GM23248 (cell line): ENCODE results near the gene TSPYL4.

Experiments
- EZH2 ChIP-seq: fragments of 200-600 bp; sonication (generic); IDR thresholded peaks from 2 replicates; pipeline ENCODE4 v1.6.1; 2018; ENCODE audit warnings: antibody characterized with exemption, mild to moderate bottlenecking; ENCODE audit not compliant: insufficient read depth, poor library complexity, severe bottlenecking
- EZH2phosphoT487 ChIP-seq: fragments of 200-600 bp; sonication (generic); IDR thresholded peaks from 2 replicates; pipeline ENCODE4 v1.6.1; 2018; ENCODE audit warnings: antibody characterized with exemption, moderate library complexity, mild to moderate bottlenecking, low read depth; ENCODE audit not compliant: insufficient read depth

DNA sequence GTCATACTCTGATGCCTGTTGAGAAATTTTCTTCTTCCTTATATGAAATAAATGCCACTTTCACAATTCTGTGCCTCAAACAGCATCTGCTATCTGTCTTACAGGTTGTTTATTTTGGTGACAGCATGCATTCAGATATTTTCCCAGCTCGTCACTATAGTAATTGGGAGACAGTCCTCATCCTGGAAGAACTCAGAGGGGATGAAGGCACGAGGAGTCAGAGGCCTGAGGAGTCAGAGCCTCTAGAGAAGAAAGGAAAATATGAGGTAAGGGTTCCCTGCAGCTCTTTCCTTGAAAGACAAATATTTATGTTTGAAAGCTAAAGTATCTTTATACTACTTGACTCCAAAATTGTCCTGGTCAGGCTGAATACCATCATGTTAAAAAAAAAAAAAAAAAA is 15.8 kb downstream of the TSPYL4 start:
- TF ChIP-seq EZH2phosphoT487 = no peak
- TF ChIP-seq EZH2 = no peak
